Activated T-cell treated with anti-CD3 and anti-CD28 coated beads for 24 hours (primary cell): ENCODE results near the gene PUDP.
A peak's percentile ranks its signal among the peaks of the same experiment; 100 is the strongest.
"Not testable (repeated sequence)": the region's sequence is repeated elsewhere in the genome, so short reads cannot be mapped to it uniquely, and the experiment has no call there.

Experiments used
- DNase-seq: peaks from one replicate; pipeline ENCODE4 v3.0.0-alpha.2; 2020; ENCODE audit warnings: low read depth

The PUDP gene

GRCh38 chrX:7147978-7148854 lies at the start of gene PUDP:
PUDP (minus strand) TSS chrX:7148153; CDS start chrX:7148113, 40 bp downstream.
- peak; percentile 74 for DNase-seq

DNA sequence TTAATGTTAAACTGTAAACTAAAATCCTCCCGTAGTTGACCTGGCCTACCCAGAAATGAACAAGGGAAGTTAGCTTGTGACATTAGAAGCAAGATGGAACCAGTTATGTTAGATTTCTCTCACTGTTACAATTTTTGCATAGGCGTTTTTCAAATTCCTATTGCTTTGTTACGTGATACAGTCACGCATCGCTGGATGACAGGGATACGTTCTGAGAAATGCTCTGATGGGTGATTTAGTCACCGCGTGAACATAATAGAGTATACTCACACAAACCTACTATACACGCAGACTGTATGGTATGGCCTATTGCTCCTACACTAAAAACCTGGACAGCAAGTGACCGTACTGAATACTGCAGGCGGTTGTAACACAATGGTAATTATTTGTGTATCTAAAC lies 46.7 kb upstream of the PUDP start:
- DNase-seq = no peak

- DNase-seq = no peak
These were observed 44.9 kb upstream of the PUDP start for GRCh38 chrX:7192871-7193270.

DNA sequence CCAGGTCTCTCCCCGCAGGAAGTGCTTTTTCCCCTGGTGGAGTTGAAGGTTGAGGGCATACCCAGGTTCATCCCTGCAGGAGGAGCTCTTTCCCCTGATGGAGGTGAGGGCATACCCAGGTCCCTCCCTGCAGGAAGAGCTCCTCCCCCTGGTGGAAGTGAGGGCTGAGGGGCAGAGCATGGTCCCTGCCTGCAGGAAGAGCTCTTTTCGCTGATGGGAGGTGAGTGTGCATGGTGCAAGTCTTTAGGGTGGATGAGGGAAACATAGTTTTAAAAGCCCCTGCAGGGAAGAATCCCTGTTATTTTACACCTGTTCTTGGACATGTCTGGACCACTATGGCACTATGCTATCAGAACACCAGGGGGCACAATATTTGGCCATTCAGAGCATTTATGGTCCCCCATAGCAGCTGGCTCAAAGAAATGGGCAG lies 43.7 kb upstream of the PUDP start:
- no peak for DNase-seq

DNA sequence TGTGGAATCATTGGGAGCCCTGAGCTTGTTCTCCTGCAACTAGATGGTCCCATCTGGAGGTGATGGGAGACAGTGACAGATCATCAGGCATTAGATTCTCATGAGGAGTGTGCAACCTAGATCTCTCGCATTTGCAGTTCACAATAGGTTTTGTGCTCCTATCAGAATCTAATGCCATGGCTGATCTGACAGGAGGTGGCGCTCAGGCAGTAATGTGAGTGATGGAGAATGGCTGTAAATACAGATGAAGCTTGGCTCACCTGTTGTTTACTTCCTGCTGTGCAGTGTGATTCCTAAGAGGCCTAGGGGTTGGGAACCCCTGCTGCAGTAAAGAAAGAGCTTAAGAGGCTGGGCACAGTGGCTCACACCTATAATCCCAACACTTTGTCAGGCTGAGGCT lies 42.2 kb upstream of the PUDP start:
- DNase-seq = no peak

GRCh38 chrX:7188672-7189071 lies 40.7 kb upstream of the PUDP start:
- DNase-seq = no peak

DNA sequence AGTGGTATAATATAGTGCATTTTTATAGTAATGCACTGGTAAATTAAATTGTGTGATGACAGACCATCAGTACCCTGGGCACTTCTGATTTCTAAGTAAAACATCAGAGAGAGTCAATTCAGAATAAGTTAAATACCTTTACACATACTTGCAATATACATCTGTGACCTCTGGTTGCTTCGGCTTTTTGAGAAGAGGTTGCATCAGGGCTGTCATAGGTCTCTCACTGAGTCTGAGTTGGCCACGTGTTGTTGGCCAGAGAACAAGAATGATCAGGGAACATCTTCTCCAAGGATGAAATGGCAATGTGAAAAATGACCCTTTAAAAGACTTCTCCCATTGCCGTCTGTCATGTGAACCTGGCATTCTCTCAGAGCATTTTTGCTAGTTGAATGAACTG lies 36.9 kb upstream of the PUDP start:
- no peak for DNase-seq

GRCh38 chrX:7179446-7179845 lies 31.5 kb upstream of the PUDP start:
- DNase-seq = no peak

DNA sequence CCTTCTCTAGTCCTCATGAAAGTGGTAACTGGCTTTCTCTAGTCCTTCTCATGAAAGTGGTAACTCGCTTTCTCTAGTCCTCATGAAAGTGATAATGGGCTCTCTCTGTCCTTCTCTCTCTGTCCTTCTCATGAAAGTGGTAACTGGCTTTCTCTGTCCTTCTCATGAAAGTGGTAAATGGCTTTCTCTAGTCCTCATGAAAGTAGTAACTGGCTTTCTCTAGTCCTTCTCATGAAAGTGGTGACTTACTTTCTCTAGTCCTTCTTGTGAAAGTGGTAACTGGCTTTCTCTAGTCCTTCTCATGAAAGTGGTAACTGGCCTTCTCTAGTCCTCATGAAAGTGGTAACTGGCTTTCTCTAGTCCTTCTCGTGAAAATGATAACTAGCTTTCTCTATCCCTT lies 30.9 kb upstream of the PUDP start:
- not testable (repeated sequence) for DNase-seq

GRCh38 chrX:7170898-7171297 lies 22.9 kb upstream of the PUDP start:
- peak; percentile 1 for DNase-seq

GRCh38 chrX:7169627-7170026 lies 21.7 kb upstream of the PUDP start:
- no peak for DNase-seq

DNA sequence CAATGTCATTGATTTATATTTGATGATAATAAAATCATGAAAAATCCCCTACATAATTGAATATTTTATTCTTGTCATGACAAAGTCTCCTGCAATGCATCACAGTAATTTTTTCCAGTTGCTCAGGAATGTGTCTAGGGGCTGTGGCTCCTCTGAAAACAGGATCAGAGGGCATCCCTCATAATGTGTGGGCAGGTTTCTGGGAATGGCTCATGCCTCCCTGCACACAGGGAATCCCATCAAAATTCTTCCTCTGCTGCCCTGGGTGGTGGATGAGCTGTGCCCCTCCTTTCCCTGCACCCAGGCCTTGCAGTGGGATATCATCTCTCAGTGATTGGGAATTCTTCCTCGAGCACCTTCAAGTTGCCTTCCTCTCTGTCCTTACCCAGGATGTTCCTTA lies 20.4 kb upstream of the PUDP start:
- no peak for DNase-seq

DNA sequence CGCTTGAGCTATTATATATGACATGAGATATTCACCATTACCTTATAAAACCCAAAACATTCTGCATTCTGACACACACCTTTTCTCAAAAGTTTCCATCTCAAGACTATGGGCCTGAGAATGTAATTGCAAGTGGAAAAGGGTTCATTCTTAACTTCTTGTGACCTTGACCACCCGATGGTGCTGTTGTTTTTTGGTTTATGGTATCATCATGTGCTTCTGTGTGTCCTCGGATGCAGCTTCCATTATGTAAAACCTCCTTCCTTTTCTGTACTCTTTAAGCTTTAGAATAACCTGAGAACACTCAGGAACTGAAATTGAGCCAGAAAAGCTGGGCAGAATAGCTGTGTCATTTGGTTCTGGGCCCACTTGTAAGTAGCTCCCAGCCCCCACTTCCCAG lies 16.2 kb upstream of the PUDP start:
- no peak for DNase-seq

DNA sequence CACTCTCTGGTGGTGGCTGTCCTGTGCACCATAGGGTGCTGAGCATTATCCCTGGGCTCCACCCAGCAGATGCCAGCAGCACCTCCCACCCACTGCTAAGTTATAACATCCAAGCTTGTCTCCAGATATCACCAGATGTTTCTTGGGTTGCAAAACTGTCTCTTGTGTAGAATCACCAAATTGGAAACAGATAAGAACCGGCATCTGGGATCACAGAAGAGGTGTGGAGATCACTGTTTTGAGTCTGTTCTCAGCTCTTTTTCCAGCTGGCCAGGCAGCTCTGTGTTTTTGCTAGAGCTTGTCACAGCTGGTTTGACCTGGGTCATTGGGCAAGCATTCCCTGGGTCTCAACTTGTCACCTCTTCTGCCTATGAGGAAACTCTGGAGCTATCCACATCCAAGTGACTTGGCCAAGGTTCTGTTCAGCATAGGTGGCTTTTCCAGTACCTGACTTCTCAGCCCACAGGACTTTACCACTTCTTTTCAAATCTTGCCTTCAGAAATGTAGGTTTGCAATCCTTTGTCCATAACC lies 15.3 kb upstream of the PUDP start:
- no peak for DNase-seq

DNA sequence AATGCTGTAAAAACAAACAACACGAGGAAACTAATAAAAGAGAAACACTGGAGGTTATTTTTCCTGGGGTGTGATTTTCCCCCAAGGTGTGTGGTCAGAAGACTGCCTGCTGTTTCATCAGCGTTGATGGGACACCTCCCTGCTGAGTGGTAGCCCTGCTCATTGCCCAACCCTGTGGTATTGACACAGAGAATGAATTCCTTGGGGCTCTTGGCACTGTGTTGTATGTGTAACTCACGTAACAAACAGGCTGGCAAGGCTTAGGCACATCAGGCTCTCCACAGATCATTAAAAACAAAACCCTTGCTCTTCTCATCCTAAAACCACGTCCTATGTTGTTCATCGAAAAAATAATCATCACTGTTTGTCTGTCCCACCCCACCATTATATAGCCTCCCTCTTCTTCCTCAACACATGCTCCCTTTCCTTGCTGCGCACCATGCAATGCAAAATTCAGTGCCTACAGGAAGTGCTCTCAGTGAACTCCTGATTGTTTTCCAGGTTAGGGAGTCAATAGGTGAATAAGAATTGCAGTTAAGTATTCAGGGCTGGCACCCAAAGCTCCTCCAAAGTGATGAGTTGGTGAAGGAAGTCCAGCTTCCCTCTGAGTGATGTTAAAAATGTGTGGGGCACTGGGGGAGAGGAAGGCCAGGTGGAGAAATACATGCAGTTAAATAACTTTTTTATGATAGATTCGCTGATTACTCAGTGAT lies 11.4 kb upstream of the PUDP start:
- DNase-seq = no peak

- DNase-seq = no peak
These were observed 10.6 kb upstream of the PUDP start for GRCh38 chrX:7158468-7158990.

DNA sequence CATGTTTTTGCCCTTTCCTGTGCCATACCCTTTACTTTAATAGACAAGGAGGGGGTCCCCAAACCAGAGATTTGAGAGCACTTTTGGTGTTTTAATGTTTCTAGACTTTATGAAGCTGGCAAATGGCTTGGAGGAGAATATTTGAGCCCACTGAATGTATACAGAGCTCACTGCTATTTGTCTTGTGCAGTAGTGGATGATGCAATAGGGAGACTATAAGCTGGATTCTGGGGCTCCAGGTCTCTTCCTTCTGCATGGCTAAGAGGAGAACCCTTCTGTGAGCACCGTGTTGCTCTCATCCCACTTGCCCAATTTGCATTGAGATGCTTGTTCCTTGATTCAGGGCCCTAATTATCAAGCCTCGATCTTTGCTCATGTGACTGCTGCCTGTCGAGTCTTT lies 8.9 kb upstream of the PUDP start:
- no peak for DNase-seq

DNA sequence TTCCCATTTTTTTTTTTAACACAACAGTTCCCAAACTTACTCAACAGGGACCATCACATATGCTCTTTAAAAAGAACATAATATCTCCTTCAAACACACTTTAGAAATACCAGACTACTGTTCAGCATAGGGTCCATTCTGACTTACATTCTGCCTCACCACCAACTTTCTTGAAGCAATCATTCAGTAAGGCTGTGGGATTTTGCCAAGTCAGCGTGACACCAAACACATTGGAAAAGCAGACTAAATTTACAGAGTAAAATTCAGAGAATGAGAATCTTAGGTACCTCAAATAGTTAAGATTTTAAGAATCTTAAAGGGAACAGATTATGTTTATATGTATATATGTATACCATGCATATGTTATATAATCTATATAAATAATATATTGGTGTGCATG lies 7.2 kb upstream of the PUDP start:
- DNase-seq = no peak

DNA sequence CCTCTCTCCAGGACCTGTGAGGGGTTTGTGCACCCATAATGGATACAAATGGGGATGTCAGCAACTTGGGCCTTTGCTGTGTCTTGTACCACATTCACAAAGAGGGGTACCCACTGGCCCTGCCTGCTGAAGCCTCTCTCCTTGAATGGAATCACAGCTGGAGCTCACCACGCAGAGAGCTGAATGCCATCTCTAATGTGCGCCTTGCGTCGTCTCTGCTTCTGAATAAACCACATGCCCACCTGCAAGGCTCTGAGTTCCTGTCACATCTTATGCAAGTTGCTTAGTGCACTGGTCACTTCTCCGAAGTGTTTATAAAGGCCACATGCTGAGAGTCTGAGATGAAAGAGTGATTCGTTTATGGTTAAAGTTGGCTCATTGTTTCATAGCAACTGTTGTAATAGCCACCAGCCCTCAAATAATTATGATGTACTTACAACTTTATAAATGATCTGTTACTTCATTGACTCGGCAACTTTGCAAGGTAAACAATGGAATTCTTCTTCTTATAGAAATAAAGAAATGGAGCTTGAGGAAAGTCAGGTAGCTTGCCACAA lies 6.2 kb upstream of the PUDP start:
- DNase-seq = no peak

DNA sequence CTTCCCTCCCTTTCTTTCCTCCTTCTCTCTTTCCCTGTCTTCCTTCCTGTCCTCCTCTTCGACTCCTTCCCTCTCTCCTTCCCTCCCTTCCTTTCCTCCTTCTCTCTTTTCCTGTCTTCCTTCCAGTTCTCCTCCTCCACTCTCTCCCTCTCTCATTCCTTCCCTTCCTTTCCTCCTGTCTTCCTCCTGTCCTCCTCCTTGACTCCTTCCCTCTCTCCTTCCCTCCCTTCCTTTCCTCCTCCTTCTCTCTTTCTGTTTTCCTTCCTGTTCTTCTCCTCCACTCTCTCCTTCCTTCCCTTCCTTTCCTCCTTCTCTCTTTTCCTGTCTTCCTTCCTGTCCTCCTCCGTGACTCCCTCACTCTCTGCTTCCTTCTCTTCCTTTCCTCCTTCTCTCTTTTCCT lies 5.3 kb upstream of the PUDP start:
- no peak for DNase-seq

- DNase-seq = no peak
These were observed 1.5 kb upstream of the PUDP start for GRCh38 chrX:7149411-7149810.

- DNase-seq = no peak
These were observed 458 bp downstream of the PUDP start, which contains the start of gene STS for GRCh38 chrX:7147413-7147977. STS (plus strand) TSS chrX:7147712; CDS start chrX:7253200, 105,488 bp downstream.
